HUES6 (cell line): ENCODE results near the gene ZEB2.

Source experiments
- H3K27ac ChIP-seq: 2 replicates; pipeline ENCODE4 v1.7.0; 2013; ENCODE audit warnings: low read depth, mild to moderate bottlenecking, low read length, inconsistent platforms
- H3K27me3 ChIP-seq: 2 replicates; pipeline ENCODE4 v1.6.1; 2013; ENCODE audit warnings: low read length; ENCODE audit not compliant: control insufficient read depth, insufficient read depth
- H3K36me3 ChIP-seq: 2 replicates; pipeline ENCODE4 v1.6.1; 2013; ENCODE audit warnings: low read length; ENCODE audit not compliant: control insufficient read depth, insufficient read depth
- H3K4me1 ChIP-seq: 2 replicates; pipeline ENCODE4 v1.6.1; 2013; ENCODE audit warnings: low read length; ENCODE audit not compliant: control insufficient read depth, insufficient read depth
- H3K4me3 ChIP-seq: 2 replicates; pipeline ENCODE4 v1.5.1; 2013; ENCODE audit warnings: low read depth, low read length
- H3K9ac ChIP-seq: one replicate; pipeline ENCODE4 v1.6.1; 2013; ENCODE audit warnings: mild to moderate bottlenecking, low read length
- H3K9me3 ChIP-seq: 2 replicates; pipeline ENCODE4 v1.6.1; 2013; ENCODE audit warnings: low read depth, low read length; ENCODE audit not compliant: control insufficient read depth, insufficient read depth

The ZEB2 gene

DNA sequence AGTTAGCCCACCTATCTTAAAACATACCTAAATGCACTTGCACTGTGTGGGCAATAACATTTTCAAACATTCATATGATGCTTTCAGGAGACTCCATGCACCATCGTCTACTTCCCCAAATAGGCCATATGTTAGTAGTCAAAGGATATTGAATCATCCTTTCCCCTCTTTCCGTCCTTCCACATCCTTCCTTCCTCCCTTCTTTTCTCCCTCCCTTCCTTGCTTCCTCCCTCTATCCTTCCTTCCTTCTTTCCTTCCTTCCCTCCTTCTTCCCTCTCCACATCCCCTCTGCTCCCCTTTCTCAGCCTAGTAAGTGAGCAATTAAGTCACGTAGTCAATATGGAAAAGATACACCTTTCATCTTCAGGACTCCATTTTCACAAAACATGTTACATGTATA lies 73.8 kb downstream of the ZEB2 start:
- no peak overlapping the region for H3K4me3 ChIP-seq
- no peak overlapping the region for H3K27ac ChIP-seq
- H3K9me3 ChIP-seq, result peaks cover 4% of the 10 kb centered on the region; the same call in 1 of the 2 replicates
- H3K4me1 ChIP-seq, result peaks cover 50% of the 10 kb centered on the region
- H3K36me3 ChIP-seq, result no peaks in the 10 kb centered on the region
- H3K9ac ChIP-seq, result no peak overlapping the region
- peaks cover 7% of the 10 kb centered on the region; the same call in 1 of the 2 replicates for H3K27me3 ChIP-seq

DNA sequence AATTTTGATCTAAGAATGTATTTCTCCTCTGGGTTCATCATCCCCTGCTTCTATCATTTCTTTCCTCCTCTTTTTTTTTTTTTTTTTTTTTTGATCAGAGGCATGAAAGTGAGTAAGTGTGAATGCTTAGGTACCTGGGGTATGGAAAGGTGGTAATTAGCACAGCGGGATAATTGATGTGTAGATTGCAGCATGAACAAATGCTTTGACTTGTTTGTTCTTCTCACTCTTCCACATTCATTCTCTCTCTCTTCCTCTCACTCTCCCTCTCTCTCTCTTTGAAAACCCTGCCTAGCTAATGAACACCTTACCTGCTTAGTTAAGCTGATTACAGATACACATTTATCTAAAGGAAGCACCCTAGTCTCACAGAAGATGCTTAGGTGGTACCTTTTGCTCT lies 74.7 kb downstream of the ZEB2 start:
- peaks cover 7% of the 10 kb centered on the region; the same call in 1 of the 2 replicates for H3K27me3 ChIP-seq
- H3K4me3 ChIP-seq, result no peak overlapping the region; the same call in 1 of the 2 replicates
- H3K9me3 ChIP-seq, result peaks cover 4% of the 10 kb centered on the region; the same call in 1 of the 2 replicates

DNA sequence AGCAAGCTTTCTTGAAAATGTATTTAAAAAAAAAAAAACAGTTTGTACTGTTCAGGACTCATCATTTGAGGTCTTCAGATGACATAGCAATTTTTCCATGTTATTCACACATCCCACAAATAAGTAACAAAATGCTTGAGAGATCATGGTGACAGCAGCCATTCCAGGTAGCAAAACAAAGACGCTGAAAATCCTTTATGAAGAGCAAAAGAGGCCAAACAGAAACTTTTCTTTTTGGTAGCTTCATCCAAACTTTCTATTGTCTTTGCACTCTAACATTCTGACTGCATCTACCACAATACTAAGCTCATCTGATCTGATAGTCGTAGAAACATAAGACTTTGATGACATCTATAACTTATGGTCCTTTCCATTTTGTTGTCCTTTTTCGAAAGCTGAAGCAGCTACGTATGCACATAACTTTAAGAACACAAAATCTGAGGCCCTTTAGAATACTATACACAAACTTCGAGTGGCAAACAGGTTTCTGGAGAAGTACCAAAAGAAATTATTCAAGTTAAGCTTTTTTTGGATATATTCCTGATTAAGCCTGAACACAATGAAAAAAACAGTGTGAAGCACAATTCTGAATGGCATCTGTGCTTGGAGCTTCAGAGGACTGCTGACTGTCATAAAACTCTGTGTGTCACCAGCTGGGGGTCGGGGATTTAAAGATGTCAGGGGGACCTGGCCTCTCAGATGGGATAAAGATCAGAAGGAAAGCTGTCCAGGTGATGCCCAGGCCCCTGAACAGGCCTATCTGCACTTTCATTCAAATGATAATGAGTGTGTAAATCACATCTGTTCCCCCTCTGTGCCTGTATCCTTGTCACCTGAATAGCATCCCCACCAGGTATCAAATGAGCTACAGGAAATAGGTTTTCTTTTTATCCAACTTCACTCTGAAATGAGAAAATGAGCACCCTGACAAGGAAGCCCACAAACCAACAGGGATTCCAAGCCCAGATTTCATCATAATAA lies 75.8 kb downstream of the ZEB2 start:
- Histone ChIP-seq H3K9ac (no peak overlapping the region), H3K9me3 (peaks cover 4% of the 10 kb centered on the region; the same call in 1 of the 2 replicates), H3K4me1 (peaks cover 60% of the 10 kb centered on the region), H3K27ac (peak overlapping the region; percentile 25; the same call in 1 of the 2 replicates), H3K27me3 (peaks cover 7% of the 10 kb centered on the region; the same call in 1 of the 2 replicates), H3K4me3 (peak overlapping the region; percentile 3; the same call in 1 of the 2 replicates), H3K36me3 (no peaks in the 10 kb centered on the region)

More for the DNA sequence above, 74.7 kb downstream of the ZEB2 start:
- H3K4me1 ChIP-seq, result peaks cover 55% of the 10 kb centered on the region
- no peak overlapping the region for H3K9ac ChIP-seq
- no peaks in the 10 kb centered on the region for H3K36me3 ChIP-seq
- peak overlapping the region; percentile 27; the same call in 1 of the 2 replicates for H3K27ac ChIP-seq

DNA sequence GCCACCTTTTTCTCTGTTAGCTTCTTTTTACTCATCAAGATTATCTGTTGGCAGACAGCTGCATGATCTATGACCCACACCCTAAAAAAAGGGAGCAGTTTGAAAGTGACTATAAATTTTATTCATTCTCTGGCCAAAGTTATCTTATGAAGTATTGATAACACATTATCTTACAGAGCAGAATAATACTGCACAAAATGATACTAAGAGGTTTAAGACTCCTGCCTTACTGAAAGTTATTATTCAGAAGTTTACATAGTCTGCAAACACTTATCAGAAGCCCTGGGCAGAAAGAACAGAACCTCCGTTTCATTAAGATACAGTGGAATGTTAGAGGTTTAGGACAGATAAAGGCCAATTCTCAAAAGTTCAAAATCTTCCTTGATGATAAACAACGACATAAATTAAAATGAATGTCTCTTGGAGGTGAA lies 78.2 kb downstream of the ZEB2 start:
- Histone ChIP-seq H3K9ac (no peak overlapping the region), H3K4me1 (peaks cover 59% of the 10 kb centered on the region), H3K27ac (no peak overlapping the region), H3K27me3 (peaks cover 7% of the 10 kb centered on the region; the same call in 1 of the 2 replicates), H3K4me3 (no peak overlapping the region), H3K36me3 (no peaks in the 10 kb centered on the region), H3K9me3 (peaks cover 4% of the 10 kb centered on the region; the same call in 1 of the 2 replicates)

DNA sequence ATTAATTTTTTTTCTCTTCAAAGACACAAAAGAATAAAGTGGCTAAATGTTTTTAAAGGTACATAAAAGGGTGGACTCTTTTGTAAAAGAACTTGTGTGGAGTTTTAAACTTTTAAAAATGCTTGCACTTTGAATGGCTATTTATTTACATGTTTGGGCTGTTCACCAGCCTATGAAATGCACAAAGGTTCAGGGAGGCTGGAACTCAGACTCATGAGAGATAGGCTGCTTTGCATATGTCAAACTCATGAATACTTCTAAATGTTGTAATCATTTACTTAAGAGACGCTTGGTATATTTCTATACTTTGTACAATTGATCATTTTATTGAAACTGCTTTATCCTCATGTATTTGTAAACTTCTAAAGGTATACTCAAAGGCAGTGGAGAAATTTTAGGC lies 79.9 kb downstream of the ZEB2 start:
- H3K9ac ChIP-seq, result no peak overlapping the region
- no peaks in the 10 kb centered on the region for H3K9me3 ChIP-seq
- H3K27ac ChIP-seq, result no peak overlapping the region
- peaks cover 48% of the 10 kb centered on the region for H3K4me1 ChIP-seq
- H3K4me3 ChIP-seq, result no peak overlapping the region
- no peaks in the 10 kb centered on the region for H3K36me3 ChIP-seq
- H3K27me3 ChIP-seq, result no peaks in the 10 kb centered on the region

DNA sequence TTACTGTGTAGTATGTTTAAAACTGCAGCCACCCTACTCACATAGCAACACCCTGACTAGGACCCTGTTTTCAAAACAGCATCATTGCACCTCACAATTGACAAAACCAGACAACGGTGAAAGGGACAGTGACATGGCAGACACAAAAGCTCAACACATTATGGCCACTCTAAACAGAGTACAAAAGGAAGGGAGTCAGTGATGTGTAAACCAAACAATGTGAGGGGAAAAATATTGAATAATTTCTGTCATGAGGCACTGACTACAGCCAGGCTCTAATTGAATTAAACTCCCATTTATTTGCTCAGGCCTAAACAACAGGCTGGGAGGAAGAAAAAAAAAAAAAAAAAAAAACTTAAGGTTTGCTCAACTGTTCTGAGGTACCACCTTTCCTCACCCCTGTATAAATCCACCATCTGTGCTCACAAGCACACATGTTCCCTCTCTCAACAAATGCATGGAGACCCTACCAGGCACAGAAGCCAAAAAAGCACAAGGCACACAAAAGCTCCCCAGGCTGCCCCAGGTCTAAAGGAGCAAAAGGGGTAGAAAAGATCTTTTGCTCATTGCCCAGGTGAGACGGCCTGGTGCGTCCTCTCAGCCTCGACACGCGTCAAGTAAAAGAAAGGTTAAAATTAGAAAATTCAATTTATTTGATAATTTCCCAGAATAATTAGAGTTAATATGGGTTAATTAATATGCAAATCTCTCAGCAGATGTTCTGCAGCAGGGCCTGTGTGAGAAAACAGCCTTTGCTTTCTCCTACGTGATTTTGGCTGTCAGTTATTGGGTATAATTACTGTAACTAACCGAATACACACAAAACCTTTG lies 80.9 kb downstream of the ZEB2 start:
- no peaks in the 10 kb centered on the region for H3K36me3 ChIP-seq
- no peak overlapping the region for H3K9ac ChIP-seq

DNA sequence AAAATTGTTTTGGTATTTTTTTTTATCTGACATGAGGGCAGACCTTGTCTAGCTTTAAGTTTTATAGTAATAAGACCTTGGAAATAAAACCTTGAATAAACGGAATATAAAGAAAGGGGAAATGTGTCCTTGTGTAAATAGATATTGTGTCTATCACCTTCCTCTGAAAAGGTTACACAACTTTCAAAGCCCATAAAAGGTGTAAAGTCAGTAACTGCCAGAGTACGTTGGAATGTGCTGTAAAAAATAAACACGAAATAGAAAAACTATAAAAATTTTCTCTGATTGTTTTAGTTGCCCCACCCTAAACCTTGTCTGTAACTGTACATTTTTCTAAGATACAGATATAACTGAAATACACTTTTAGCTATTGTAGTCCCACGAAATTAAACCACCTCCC lies 82.3 kb downstream of the ZEB2 start:
- Histone ChIP-seq H3K4me3 (no peak overlapping the region), H3K9me3 (no peaks in the 10 kb centered on the region), H3K27ac (no peak overlapping the region), H3K9ac (no peak overlapping the region), H3K36me3 (no peaks in the 10 kb centered on the region), H3K4me1 (peaks cover 30% of the 10 kb centered on the region), H3K27me3 (no peaks in the 10 kb centered on the region)

More for the DNA sequence above, 80.9 kb downstream of the ZEB2 start:
- no peak overlapping the region for H3K27ac ChIP-seq
- H3K4me3 ChIP-seq, result no peak overlapping the region
- no peaks in the 10 kb centered on the region for H3K27me3 ChIP-seq
- H3K4me1 ChIP-seq, result peaks cover 39% of the 10 kb centered on the region
- H3K9me3 ChIP-seq, result no peaks in the 10 kb centered on the region

DNA sequence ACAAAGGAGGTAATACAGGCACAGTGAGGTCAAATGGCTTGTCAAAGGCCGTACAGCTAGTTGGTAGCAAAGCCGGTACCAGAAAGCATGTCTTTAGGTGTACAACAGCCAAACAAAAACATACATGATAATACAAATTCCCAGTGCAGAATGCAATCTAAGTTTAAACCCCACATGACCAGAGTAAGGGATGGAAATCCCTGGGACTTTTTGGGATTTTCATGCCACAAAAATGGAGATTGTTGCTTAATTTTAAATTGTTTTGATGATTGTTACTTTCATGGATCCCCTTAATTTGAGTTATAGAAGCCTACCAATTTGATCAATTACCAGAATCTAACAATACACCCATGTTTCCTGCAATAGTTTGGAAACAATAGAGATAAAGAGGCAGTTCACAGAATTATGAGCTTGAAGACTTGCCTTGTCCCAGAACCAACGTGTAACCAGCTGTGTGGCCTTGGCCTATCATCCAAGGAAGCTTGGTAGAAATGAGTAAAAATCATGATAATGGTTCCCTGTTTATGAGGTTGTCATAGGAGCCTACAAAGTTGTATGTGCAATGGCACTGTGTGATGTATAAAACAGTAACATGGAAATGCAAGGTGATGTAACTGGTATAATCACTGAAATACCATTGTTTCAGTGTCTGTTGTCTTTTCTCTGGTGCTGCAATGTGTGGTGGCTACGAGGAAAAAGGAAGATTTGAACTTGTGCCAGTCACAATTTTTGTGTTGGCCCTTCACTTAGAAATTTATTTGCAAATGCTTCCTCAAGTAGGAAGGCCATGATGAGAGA lies 85.3 kb downstream of the ZEB2 start:
- no peaks in the 10 kb centered on the region for H3K9me3 ChIP-seq
- no peaks in the 10 kb centered on the region for H3K36me3 ChIP-seq
- H3K9ac ChIP-seq, result no peak overlapping the region
- H3K27ac ChIP-seq, result no peak overlapping the region
- H3K27me3 ChIP-seq, result no peaks in the 10 kb centered on the region; the same call in 1 of the 2 replicates
- H3K4me1 ChIP-seq, result peaks cover 30% of the 10 kb centered on the region
- no peak overlapping the region for H3K4me3 ChIP-seq

DNA sequence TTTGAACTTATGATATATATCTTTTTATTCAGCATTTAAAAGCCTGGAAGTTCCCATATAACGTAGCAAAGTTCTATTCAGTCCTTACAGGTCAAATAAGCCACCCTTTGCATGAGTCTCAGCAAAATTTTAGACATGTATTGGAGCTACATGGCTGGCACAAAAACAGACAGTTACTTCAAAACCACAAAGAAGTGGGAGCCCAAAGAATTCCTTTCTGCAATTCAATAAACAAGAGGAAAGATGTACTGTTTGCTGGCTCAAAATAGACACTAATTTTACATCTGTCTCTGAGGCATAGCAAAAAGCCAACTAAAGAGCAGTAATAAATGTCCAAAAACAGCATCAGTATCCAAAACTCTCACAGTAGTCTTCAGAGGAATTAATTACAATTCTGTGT lies 87.0 kb downstream of the ZEB2 start:
- H3K27ac ChIP-seq, result no peak overlapping the region
- no peak overlapping the region for H3K4me3 ChIP-seq
- no peaks in the 10 kb centered on the region; the same call in 1 of the 2 replicates for H3K27me3 ChIP-seq
- no peaks in the 10 kb centered on the region for H3K36me3 ChIP-seq
- no peak overlapping the region for H3K9ac ChIP-seq
- no peaks in the 10 kb centered on the region for H3K9me3 ChIP-seq
- peaks cover 20% of the 10 kb centered on the region for H3K4me1 ChIP-seq

DNA sequence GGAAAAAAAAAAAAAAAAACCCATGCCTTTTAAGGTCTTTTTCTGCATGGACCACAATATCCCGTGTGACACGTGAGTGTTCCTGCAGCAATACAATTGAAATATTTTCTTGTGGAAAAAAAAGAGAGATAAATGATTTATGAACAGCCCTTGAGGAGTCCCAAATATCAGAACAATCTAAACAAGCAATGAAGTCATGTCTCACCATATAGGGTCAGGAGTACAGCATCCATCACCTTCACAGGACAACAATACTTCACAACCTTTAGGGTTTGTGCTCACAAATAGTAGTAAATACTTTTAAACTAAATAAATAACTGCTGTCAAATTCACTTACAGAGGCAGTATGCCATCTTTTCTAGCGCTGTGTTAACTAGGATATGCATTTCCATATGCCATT lies 87.9 kb downstream of the ZEB2 start:
- Histone ChIP-seq H3K9ac (no peak overlapping the region), H3K27ac (no peak overlapping the region), H3K27me3 (no peaks in the 10 kb centered on the region; the same call in 1 of the 2 replicates), H3K4me3 (no peak overlapping the region), H3K4me1 (peaks cover 22% of the 10 kb centered on the region), H3K9me3 (no peaks in the 10 kb centered on the region), H3K36me3 (no peaks in the 10 kb centered on the region)
